NCI-H187 (cell line): ENCODE results near the gene CIB1.
"Not testable (repeated sequence)": the region's sequence is repeated elsewhere in the genome, so short reads cannot be mapped to it uniquely, and the experiment has no call there.

ENCODE experiments used
- DNase-seq, 2 experiments: peaks; one replicate each; lab custom pipeline; 2025; lab: John Stamatoyannopoulos, UW

CIB1 gene

GRCh38 chr15:90192961-90193786, 40.6 kb downstream of the CIB1 start:
- no peak for DNase-seq

- peak; percentile 88 to 92 for DNase-seq
These were observed 41.8 kb downstream of the CIB1 start for GRCh38 chr15:90191794-90192509.

- no peak for DNase-seq
These were observed 42.4 kb downstream of the CIB1 start for GRCh38 chr15:90191344-90191687.

GRCh38 chr15:90190606-90191343, 43.0 kb downstream of the CIB1 start:
- no peak for DNase-seq

- no peak for DNase-seq
These were observed 43.8 kb downstream of the CIB1 start for GRCh38 chr15:90189781-90190467.

- no peak for DNase-seq
These were observed 44.6 kb downstream of the CIB1 start for GRCh38 chr15:90188914-90189748.

GRCh38 chr15:90188065-90188464, 45.7 kb downstream of the CIB1 start:
- not testable (repeated sequence) for DNase-seq

GRCh38 chr15:90187257-90187868, 46.4 kb downstream of the CIB1 start:
- DNase-seq: no peak

GRCh38 chr15:90184786-90185704, 48.7 kb downstream of the CIB1 start:
- peak; percentile 54 to 72 for DNase-seq

- DNase-seq: peak; percentile 38 to 42
These were observed 49.5 kb downstream of the CIB1 start for GRCh38 chr15:90184119-90184785.

GRCh38 chr15:90181776-90182175, 52.0 kb downstream of the CIB1 start:
- no peak for DNase-seq
